Bone marrow (tissue), 2 donors: ENCODE measurements around the gene FAM221A.
"Not testable (repeated sequence)": the region's sequence is repeated elsewhere in the genome, so short reads cannot be mapped to it uniquely, and the experiment has no call there.

ENCODE experiments used
- DNase-seq, 2 donors: peaks; one replicate each; lab custom pipeline; 2025; lab: John Stamatoyannopoulos, UW

Gene FAM221A, protein sequence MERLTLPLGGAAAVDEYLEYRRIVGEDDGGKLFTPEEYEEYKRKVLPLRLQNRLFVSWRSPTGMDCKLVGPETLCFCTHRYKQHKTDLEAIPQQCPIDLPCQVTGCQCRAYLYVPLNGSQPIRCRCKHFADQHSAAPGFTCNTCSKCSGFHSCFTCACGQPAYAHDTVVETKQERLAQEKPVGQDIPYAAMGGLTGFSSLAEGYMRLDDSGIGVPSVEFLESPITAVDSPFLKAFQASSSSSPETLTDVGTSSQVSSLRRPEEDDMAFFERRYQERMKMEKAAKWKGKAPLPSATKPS

DNA sequence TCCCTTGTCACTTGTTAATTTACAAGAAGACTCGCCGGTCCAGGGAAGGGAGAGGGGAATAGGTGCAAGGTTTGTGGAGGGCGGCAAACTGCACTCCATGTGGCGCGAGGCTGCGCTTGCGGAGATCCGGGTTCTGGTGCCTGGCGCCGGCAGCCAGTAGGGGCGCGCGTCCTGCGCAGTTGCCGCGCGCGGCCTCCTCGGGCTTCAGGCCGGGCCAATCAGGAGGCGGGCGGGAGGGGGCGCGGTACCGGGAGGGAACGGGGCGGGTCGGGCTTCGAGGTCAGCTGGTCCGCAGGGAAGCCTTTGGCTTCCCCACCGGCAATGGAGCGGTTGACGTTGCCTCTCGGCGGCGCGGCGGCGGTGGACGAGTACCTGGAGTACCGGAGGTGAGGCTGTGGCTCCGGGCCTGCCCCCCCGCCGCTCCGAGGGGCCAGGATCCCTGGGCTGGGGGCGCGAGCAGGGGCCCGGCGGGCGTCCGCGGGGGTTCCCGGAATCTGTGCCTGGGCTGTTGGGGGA is at the start of gene FAM221A:
TSS of gene FAM221A (plus strand) at position 302 of the 516 bp plus-strand sequence. CDS start at position 322, 20 bp downstream.
- peak; percentile 30 to 49 for DNase-seq

DNA sequence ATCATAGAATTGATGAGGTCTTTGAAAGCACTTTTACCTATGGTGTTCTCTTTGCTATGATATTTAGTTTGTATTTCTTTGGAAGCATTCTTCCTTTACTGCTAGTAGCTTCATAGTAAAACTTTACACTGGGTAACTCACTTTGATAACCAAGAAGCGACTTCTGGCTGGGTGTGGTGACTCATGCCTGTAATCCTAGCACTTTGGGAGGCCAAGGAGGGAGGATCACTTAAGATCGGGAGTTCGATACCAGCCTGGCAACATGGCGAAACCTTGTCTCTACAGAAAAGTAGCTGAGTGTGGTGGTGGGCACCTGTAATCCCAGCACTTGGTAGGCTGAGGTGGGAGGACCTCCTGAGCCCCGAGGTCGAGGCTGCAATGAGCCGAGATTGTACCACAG is 46.6 kb upstream of the FAM221A start:
- DNase-seq: no peak

DNA sequence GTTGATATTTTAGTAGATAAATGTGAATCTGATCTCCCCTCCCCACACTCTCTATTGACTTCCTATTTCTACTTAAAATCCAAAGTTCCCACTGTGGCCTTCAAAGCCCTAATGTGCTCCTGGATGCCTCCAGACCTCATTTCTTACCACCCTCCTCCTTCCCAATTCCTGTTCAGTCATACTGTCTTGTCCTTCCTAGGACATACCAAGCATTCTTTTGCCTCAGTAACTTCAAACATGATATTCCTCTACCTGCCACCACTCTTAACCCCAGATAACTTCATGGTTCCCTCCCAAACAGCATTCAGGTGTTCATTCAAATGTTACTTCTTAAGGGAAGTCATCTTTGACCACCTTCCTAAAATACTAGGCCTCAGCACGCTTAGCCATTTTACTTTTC is 34.2 kb upstream of the FAM221A start:
- no peak for DNase-seq

DNA sequence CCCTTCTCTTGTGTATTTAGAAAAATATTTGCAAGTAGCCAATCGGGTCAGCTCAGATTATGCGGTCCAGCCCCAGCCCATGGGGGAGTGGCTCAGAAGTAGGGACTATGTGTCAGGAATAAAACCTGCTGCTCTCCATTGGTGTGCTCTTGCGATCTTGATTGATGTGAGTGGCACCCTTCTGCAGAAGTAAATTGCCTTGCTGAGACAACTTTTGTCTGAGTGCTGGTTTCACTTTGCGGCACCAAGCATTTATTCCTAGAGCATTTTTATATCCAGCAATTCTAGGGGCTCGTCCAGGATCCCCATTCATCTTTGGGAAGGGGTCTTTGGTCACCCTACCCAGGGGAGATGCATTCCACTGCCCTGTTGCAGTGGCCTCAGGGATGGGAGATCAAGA is 26.1 kb upstream of the FAM221A start:
- DNase-seq: no peak

DNA sequence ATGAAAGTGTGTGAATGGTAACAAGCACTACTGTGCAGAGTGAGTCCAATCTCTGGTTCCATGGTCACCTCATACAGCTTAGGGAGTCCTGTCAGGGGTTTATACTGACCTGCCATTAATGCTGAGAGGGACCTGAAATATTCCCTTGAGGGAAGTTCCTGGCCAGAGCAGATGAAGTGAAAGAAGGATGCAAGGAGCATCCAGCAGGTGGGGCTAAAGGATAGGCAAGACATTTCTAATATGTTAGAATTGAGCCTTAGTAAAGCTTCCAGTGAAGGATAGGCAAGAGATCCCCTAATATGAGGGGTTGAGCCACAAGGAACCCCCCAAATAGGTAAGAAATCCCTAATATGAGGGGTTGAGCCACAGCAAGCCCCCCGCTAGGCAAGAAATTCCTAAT is 25.5 kb upstream of the FAM221A start:
- peak in 1 of 2 donors; percentile 0 for DNase-seq

DNA sequence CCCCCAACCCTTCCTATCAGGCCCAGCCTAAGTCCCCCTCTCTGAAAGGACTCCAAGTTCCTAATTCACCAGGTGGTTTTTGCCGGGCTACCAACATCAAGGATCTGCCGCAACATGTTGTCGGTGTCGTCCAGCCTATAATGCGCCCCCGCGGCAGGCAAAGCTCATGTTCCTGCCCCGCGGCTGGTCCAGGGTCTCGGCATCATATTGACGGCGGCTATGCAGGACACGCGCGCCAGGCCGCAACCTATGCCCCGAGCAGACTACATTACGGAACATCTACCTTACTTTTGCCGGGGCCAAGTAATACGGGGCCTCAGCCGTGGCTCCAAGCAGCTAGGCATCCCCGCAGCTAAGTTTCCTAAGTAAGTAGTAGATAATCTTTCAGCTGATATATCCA is 24.6 kb upstream of the FAM221A start:
- no peak for DNase-seq

DNA sequence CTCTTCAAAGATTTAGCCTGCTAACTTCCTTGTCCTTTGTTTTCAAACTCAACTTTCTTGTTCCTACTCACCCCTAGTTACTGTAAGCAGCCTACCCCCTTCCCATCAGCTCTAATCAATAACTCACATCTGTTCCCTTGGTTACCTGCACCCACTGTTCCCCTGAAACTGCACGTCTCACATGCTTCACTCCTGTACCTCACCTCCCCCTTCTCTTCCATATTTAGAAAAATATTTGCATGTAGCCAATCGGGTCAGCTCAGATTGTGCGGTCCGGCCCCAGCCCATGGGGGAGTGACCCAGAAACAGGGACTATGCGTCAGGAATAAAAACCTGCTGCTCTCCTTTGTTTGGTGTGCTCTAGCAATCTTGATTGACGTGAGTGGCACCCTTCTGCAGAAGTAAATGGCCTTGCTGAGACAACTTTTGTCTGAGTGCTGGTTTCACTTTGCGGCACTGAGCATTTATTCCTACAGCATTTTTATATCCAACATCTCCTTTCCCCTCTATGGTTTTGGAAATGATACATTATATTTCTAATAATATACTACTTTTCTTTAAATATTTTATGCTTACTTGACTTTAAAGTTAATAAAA is 21.1 kb upstream of the FAM221A start:
- DNase-seq: no peak

DNA sequence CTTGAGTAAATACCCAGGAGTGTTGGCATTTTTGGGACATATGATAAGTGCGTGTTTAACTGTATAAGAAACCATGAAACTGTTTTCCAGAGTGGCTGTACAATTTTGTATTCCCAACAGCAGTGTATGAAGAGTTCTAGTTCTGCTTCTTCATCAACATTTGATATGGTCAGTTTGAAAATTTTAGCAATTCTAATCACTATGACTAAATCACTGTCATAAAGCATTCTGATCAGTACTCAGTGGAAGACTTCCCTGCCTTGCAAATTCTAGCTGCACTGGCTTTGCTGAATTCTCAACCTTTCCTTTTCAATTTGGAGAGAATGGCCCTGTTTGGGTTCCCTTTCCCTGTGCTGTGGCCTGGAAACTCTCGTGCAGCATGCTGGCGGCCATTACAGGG is 18.6 kb upstream of the FAM221A start:
- no peak for DNase-seq

DNA sequence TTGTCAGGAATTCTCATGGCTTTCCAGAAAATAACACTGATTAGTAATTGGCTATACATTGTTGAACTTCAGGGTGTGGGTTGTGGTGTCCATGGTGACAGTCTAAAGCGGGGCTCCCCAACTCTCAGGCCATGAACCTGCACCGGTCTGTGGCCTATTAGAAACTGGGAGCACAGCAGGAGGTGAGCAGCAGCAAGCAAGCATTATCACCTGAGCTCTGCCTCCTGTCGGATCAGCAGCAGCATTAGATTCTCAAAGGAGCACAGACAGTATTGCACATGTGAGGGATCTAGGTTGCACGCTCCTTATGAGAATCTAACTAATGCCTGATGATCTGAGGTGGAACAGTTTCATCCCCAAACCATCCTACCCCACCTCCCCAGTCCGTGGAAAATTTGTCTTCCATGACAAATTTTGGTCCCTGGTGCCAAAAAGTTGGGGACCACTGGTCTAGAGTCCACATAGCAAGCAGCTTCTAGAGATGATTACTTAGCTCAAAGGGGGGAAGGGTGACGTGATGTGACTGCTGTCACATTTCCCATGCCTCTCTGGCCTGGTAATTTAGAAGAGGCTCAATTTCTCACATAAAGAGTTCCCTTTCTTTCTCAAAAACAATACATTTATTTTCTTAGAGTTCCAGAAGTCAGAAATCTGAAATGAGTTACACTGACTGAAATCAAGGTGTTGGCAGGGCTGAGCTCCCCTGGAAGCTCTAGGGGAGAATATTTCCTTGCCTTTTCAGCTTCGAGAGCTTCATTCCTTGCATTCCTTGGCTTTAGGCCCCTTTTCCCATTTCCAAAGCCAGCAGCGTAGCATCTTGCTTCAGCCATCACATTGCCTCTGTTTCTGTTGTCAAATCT is 17.6 kb upstream of the FAM221A start:
- DNase-seq: no peak

DNA sequence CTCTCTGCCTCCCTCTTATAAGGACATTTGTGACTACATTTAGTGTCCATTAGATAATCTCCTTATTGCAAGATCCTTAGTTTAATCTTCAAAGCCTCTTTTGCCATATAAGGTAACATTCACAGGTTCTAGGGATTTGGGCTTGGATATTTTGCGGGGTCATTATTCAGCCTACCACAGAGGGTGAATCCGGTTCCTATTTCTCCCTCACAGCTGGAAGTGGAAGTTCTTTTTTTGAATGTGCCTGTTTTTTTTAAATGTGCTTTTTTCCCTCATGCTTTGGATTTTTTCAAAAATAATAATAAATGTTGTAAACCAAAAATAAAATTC is 17.1 kb upstream of the FAM221A start:
- no peak for DNase-seq

DNA sequence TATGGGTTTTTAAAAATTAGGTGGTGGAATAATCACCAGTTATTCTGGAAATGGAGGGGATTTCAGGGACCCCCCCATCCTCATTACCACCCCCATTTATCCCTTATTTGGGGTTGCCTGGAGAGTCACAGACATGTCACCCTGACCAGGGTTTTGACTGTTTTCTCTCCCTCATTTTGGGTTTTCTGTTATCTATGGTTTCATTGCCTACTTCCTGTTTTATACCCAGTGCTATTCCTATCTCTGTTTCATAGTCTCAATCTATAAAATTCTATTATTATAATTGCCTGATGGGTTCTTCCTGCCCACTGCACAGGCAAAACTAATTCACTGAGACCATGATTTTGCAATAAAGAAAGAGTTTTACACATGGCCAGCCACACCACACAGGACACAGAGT is 15.9 kb upstream of the FAM221A start:
- no peak for DNase-seq

DNA sequence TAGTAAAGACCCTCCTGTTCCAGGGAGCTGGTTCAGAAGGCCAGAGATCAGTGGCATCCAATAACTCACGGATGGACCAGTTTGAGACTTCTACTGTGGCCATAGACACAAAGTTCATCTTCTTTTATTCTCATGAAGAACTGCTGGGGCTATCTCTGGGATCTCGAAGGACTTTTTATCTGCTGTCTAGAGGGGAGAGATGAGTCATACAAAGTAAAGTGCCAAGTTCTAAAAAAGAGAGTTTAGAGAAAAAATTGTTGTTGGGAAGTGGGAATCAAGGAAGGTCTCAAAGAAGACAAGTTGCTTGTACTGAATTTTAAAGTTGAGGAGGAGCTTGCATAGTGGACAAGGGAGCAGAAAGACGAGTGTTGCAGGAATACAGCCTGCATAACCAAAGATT is 8.0 kb upstream of the FAM221A start:
- DNase-seq: no peak

DNA sequence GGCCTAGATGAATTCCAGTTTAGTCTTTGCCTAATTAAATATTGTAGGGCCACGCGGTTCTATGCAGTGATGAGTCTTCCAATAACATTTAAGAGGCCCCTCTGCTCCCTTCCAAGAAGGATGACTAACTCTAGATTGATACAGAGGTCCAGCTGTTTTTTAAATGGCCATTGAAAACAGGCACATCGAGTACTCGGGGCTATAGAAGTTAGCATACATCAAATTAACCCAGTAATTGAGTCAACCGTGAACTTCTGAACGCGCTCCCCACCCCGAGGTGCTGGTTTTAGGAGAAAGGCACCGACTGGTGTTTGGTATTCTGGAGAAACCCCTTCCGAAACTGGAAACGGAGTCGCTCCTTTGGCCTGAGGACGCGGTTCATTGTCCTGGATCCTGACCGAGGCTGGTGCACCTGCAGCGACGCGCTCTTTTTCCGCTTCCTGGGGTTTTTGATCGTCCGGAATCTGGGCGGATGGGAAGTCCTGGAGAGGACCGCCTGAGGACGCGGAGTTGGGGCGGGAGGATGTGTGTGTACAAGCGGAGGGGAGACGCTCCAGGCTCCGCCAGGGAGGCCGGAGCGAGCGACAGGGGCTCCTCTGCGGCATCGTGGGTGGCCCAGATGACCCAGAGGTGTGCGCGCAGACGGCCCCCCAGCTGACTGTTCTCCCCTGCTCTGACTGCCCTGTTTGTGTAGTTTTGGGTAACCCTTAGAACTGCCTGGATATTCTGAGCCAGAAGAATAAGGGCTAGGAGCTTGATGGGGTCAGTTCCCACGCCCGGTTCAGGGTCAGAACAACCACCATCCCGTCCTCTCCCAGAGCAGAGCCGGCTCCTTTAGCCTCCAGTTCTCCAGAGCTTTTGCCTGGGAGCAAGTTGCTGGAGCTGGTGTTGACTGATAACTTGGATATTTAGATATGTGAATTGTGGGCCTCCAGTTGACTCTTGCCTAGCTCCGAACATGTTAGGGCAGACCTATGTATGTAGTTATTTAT is 711 bp downstream of the FAM221A start:
- peak in 1 of 2 donors; percentile 5 for DNase-seq

DNA sequence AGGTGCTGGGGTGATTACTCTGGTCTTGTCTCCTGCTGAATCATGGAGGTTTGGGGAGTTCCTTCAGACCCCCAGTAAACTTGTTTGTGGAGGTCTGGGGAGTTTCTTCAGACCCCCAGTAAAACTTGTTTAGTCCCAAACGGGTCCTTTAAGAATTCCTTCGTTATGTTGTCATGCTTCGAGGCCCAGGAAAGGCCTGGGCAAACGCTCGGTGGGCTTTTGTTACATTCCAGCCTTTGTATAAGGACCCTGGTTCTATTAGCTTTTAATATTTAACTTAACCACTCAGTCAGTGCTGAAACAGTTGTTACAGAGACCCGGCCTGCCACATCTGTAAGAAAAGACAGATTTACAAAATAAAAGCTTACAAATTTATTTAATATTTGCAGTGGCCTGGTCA is 4.0 kb downstream of the FAM221A start:
- not testable (repeated sequence) for DNase-seq

DNA sequence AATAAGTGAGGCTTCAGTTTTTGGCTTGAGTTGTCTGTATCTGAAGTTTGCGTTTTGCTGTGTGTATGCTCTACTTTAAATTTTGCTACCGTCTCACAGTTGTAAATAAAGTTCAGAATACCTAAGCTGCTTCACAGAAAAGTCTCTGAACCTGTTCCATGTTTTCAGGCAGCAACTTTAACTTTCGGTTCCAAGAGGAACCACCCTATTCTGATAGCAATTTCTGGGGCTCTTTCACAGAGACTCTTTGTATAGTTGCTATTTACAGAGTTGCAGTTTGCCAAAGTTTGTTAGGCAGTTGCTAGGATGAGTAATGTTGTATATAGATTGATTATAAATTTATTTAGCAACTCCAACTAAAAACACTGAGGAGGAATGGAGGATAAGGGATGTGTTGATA is 5.7 kb downstream of the FAM221A start:
- no peak for DNase-seq

DNA sequence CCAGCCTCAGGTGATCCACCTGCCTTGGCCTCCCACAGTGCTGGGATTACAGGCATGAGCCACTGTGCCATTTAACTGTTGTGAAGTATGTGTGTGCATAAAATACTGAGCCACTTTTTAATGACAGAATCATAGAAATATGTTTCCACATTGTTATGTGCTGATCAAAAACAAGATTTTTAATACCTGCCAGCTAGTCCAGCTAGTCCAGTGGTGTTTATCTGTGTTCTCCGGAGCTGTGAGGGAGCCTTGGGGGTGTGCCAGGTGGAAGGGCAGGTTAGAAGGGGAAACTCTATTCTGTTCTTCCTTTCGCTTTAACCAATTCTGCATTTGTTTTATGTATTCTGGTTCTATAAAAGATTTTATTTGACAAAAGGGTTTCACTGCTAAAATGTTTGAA is 7.0 kb downstream of the FAM221A start:
- DNase-seq: no peak

DNA sequence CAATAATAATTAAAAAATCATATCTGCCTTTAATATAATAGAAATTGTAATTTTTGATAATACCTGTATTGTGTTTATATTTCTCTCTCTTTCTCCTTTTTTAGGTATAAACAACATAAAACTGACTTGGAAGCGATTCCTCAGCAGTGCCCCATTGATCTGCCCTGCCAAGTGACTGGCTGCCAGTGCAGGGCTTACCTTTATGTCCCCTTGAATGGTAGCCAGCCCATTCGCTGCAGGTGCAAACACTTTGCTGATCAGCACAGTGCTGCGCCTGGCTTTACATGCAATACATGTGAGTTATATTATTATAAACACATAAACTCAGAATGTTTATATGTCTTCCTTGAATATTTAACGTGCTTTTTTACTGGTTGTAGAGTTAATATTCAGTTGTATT is 9.2 kb downstream of the FAM221A start:
- DNase-seq: no peak

DNA sequence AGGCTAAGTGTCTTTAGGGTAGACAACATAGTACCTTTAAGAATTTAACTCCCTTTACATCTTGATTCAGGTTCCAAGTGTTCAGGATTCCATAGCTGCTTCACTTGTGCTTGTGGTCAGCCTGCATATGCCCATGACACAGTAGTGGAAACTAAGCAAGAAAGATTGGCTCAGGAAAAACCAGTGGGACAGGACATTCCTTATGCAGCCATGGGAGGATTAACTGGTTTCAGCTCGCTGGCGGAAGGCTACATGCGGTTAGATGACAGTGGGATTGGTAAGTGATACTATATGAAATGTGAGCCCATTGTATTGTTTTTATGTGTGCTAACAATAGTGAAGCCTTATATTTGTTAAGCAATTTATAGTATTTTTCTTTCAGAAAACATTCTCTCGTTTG is 11.3 kb downstream of the FAM221A start:
- DNase-seq: no peak

DNA sequence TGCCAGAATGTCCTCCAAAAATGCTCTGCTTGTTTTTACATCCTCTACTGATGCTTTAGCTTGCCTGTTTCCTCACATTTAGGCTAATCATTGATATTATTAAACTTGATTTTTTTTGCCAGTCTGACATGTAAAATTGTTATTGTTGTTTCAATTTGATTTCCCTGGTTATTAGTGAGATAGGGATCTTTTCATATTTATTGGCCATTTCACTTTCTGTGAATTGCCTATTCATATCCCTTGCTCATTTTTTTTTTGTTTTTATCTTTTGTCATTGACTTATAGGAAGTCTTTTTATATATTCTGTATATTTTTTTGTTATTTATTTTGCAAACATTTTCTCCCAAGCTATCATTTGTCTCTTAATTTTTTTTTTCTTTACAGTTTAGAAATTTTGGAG is 13.2 kb downstream of the FAM221A start:
- DNase-seq: no peak

DNA sequence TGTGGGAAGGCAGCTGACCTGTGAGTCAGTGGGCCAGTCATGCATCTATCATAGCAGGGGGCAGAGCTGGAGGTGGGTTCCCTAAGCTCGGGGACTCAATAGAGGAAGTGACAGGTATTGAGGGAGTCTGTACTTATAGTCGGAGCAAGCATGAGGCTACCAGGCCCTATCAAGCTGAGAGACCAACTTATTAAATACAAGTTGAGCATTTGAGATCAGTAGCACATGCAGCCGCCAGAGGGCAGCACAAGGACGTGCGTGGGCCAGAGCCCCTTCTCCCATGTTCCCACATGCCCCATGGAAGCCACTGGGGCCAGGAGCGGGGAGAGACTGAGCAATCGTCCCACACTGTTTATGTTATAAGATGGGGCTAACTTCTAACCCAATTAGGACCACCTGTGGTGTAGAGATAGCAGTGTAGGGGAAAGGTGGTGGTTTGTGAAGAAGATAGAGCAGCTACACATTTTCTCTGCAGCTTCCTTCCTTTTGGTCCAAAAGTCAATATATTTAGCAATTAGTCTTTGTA is 17.0 kb downstream of the FAM221A start:
- peak; percentile 13 to 19 for DNase-seq

DNA sequence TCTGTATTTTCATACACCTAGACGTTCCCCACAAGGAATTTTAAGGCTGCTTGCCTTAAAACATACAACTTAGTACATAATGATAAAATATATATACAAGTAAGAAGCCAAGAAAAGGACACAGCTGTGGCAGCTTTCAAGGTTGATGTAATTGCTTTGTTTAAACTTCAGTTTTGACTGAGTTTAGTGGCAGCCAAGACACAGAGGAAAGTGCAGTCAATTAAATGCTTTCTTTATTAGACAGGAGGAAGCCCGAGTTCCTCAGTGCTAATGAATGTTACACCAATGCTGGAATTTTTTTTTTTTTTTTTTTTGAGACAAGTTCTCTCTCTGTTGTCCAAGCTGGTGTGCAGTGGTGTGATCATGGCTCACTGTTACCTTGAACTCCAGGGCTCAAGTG is 18.8 kb downstream of the FAM221A start:
- DNase-seq: no peak
